GM19193 (cell line): ENCODE results near the gene PCDHGA10.
"Not testable (repeated sequence)": the region's sequence is repeated elsewhere in the genome, so short reads cannot be mapped to it uniquely, and the experiment has no call there.

Experiments used
- POLR2A ChIP-seq: IDR thresholded peaks from 4 replicates; pipeline ENCODE4 v1.6.1; 2011; ENCODE audit not compliant: insufficient read depth, insufficient read length; ENCODE audit errors: extremely low read depth

The PCDHGA10 gene

DNA sequence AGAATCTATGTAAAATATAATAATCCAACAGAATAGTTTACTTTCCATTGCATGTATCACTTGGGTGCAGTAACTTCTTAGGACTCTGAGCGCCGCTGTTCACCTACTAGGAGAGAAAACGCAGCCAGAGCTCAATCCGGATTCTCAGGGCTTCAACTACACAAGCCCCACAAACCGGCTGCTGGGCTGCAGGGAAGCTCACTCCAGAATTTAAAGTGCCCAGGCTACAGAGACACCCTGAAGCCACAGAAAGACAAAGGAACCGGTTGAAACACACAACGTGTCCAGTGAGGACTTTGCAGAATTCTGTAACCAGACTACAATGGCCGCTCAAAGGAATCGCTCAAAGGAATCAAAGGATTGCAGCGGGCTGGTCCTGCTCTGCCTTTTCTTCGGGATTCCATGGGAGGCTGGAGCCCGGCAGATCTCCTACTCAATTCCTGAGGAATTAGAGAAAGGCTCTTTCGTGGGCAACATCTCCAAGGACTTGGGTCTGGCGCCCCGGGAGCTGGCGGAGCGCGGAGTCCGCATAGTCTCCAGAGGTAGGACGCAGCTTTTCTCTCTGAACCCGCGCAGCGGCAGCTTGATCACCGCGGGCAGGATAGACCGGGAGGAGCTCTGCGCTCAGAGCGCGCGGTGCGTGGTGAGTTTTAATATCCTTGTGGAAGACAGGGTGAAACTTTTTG, at the start of gene PCDHGA10:
PCDHGA10 (plus strand) TSS at position 134 of the 686 bp plus-strand sequence; CDS start at position 323, 189 bp downstream.
- no peak for TF ChIP-seq POLR2A

DNA sequence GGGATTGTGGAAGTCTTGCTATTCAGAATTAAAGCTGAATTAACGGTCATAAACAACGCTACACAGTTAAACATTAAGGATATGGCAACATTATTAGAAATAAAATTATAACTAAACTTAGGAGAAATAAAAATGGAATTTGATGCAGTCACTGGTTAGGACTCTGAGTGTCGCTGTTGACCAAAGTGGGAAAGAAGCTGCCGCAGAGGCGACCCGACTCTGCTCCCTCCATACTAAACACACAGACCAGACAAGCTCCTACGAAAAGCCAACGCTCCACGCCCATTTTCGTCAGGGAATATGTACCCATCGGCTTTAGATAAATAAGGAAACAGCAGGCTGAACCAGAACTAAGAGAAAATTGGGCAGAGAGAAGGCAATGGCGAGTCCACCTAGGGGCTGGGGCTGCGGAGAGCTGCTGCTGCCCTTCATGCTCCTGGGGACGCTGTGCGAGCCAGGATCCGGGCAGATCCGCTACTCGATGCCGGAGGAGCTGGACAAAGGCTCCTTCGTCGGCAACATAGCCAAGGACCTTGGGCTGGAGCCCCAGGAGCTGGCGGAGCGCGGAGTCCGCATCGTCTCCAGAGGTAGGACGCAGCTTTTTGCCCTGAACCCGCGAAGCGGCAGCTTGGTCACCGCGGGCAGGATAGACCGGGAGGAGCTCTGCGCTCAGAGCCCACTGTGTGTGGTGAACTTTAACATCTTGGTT, 48.7 kb upstream of the PCDHGA10 start, which contains the start of gene PCDHGA5:
PCDHGA5 (plus strand) TSS at position 211 of the 709 bp plus-strand sequence; CDS start at position 380, 169 bp downstream.
- TF ChIP-seq POLR2A, result no peak

DNA sequence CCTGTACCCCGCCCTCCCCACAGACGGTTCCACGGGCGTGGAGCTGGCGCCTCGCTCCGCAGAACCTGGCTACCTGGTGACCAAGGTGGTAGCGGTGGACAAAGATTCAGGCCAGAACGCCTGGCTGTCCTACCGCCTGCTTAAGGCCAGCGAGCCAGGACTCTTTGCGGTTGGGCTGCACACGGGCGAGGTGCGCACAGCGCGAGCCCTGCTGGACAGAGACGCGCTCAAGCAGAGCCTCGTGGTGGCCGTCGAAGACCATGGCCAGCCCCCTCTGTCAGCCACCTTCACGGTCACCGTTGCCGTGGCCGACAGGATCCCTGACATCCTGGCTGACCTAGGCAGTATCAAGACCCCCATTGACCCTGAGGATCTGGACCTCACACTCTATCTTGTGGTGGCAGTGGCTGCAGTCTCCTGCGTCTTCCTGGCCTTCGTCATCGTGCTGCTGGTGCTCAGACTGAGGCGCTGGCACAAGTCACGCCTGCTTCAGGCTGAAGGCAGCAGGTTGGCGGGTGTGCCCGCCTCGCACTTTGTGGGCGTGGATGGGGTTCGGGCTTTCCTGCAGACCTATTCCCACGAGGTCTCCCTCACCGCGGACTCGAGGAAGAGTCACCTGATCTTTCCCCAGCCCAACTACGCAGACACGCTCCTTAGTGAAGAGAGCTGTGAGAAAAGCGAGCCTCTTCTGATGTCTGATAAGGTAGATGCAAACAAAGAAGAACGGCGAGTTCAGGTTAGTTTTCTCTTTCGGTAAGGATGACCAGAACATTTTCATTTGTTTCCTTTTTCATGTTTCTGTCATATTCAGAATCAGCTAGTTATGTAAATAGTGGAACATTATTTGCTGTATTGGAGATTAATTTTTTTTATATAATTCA, 46.5 kb upstream of the PCDHGA10 start:
- TF ChIP-seq POLR2A, result no peak

DNA sequence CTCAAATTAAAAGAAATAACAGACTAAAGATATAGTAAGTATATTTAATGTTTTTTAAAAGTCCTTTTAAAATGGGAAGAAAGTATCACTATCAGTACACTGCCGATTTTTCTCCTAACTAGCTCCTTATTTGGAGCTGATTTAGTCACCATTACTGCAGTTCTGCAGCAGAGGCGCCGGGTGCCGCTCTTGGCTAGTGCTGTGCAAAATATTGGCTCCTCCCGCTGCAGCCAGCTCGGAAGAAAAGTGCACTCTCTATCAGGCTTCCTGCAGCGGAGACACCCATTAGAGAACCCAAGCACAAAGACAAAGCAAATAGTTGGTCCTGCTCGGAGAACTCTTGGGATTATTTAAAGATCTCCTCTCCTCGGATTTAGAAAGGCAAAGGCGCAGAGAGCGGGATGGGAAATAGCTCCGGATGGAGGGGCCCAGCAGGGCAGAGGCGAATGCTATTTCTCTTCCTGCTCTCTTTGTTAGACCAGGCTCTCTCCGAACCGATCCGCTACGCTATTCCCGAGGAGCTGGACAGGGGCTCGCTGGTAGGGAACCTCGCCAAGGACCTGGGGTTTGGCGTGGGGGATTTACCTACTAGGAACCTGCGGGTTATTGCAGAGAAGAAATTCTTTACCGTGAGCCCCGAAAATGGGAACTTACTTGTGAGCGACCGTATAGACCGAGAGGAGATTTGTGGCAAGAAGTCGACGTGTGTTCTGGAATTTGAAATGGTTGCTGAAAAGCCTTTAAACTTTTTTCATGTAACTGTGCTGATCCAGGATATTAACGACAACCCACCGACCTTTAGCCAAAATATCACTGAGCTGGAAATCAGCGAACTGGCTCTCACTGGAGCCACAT, 42.6 kb upstream of the PCDHGA10 start, which contains the start of gene PCDHGB3:
PCDHGB3 (plus strand) TSS at position 249 of the 855 bp plus-strand sequence; CDS start at position 402, 153 bp downstream.
- TF ChIP-seq POLR2A, result no peak

DNA sequence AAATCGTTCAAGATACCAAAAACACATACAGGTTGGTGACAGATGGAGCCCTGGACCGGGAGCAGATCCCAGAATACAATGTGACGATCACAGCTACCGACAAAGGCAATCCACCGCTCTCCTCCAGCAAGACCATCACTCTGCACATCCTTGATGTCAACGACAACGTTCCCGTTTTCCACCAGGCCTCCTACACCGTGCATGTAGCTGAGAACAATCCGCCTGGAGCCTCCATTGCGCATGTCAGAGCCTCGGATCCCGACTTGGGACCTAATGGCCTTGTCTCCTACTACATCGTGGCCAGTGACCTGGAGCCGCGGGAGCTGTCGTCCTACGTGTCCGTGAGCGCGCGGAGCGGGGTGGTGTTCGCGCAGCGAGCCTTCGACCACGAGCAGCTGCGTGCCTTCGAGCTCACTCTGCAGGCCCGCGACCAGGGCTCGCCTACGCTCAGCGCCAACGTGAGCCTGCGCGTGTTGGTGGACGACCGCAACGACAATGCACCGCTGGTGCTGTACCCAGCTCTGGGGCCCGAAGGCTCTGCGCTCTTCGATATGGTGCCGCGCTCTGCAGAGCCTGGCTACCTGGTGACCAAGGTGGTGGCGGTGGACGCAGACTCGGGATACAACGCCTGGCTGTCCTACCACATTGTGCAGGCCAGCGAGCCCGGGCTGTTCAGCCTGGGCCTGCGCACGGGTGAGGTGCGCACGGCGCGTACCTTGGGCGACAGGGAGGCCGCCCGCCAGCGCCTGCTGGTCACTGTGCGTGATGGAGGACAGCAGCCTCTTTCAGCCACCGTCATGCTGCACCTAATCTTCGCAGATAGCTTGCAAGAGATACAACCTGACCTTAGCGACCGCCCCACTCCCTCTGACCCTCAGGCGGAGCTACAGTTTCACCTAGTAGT, 41.0 kb upstream of the PCDHGA10 start:
- TF ChIP-seq POLR2A, result no peak

DNA sequence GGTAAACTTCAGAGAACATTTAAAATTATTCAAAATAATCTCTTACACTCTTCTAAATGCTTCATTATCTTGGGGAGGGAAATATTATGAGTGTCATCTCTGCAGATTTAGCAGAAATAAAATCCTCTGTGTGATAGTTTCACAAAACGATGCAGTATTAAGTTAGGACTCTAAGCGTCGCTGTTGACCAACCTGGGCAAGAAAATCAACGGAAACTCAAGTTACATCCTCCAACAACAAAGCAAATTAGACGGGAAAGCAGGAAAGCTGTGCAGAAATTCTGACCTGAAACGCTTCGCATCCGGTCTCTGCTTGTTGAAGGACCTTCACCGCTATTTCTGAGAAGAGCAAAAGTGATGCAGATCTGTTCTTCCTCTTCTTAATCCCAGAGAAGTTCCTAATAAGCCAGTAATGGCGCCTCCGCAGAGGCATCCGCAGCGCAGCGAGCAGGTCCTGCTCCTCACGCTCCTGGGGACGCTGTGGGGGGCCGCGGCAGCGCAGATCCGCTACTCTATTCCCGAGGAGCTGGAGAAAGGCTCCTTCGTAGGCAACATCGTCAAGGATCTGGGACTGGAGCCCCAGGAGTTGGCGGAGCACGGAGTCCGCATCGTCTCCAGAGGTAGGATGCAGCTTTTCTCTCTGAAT, 39.0 kb upstream of the PCDHGA10 start, which contains the start of gene PCDHGA6:
PCDHGA6 (plus strand) TSS at position 219 of the 645 bp plus-strand sequence; CDS start at position 412, 193 bp downstream.
- TF ChIP-seq POLR2A, result no peak

DNA sequence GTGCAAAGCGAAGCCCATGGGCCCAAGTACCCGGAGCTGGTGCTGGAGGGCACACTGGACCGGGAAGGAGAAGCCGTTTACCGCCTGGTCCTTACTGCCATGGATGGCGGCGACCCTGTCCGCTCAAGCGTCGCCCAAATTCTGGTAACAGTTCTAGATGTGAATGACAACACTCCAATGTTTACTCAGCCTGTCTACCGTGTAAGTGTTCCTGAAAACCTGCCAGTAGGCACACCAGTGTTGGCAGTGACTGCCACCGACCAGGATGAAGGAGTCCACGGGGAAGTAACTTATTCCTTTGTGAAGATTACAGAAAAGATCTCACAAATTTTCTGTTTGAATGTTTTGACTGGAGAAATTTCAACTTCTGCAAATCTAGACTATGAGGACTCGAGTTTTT, 38.2 kb upstream of the PCDHGA10 start:
- no peak for TF ChIP-seq POLR2A

DNA sequence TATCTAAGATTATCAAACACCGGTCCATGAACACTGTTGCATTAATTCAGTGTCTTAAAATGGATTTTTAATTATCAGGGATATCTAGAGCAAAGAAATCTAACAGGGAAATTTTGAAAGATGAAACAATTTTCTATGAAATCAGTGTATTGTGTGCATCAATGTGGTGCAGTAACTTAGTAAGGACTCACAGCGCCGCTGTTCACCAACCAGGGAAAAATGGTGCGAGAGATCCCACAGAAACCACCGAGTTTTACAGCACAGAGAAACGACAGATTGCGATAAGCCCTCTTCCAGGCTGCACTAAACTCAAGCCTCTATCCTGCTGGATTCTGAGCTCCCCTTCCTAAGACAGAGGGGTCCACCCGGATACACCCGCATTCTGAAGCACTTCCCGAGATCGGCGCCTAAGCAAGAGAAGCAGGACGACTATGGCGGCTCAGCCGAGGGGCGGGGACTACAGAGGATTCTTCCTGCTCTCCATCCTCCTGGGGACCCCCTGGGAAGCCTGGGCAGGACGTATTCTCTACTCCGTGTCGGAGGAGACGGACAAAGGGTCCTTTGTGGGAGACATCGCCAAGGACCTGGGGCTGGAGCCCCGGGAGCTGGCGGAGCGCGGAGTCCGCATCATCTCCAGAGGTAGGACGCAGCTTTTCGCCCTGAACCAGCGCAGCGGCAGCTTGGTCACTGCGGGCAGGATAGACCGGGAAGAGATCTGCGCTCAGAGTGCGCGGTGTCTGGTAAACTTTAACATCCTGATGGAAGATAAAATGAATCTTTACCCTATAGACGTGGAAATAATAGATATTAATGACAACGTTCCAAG, 30.1 kb upstream of the PCDHGA10 start, which contains the start of gene PCDHGA7:
PCDHGA7 (plus strand) TSS at position 274 of the 826 bp plus-strand sequence; CDS start at position 432, 158 bp downstream.
- TF ChIP-seq POLR2A, result no peak

DNA sequence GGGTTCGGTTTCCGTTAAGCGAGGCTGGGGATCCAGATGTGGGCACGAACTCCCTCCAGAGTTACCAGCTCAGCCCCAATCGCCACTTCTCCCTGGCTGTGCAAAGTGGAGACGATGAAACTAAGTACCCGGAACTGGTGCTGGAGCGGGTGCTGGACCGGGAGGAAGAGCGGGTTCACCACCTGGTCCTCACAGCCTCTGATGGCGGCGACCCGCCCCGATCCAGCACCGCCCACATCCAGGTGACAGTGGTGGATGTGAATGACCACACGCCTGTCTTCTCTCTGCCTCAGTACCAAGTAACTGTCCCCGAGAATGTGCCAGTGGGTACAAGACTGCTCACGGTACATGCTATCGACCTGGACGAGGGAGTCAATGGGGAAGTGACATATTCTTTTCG, 29.4 kb upstream of the PCDHGA10 start:
- no peak for TF ChIP-seq POLR2A

DNA sequence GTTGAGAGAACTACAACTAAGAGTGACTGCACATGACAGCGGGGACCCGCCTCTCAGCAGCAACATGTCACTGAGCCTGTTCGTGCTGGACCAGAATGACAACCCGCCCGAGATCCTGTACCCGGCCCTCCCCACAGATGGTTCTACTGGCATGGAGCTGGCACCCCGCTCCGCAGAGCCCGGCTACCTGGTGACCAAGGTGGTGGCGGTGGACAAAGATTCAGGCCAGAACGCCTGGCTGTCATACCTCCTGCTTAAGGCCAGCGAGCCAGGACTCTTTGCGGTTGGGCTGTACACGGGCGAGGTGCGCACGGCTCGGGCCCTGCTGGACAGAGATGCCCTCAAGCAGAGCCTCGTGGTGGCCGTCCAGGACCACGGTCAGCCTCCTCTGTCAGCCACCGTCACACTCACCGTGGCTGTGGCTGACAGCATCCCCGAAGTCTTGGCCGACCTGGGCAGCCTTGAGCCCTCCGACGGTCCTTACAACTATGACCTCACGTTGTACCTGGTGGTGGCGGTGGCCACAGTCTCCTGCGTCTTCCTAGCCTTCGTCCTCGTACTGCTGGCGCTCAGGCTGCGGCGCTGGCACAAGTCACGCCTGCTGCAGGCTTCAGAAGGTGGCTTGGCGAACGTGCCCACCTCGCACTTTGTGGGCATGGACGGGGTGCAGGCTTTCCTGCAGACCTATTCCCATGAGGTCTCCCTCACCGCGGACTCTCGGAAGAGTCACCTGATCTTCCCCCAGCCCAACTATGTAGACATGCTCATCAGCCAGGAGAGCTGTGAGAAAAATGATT, 28.1 kb upstream of the PCDHGA10 start:
- TF ChIP-seq POLR2A, result no peak

DNA sequence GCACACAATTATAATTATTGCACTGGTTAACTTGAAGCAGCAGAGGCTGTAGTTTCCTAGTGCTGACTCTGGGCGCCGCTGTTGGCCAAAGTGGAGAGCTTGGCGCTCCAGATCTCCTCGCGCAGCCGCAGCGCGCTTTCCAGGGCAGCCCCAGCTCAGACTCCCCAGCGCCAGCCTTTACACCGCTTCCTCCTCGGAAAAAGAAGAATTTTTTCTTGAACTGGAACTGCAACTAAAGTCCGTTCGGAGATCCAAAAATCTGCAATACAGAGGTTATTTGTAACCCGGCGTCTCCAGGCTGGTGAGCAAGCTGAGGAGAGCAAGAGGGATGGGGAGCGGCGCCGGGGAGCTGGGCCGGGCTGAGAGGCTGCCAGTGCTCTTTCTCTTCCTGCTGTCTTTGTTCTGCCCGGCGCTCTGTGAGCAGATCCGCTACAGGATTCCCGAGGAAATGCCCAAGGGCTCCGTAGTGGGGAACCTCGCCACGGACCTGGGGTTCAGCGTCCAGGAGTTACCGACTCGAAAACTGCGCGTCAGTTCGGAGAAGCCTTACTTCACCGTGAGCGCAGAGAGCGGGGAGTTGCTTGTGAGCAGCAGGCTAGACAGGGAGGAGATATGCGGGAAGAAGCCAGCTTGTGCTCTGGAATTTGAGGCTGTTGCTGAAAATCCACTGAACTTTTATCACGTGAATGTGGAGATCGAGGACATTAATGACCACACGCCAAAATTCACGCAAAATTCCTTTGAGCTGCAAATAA, 25.1 kb upstream of the PCDHGA10 start, which contains the start of gene PCDHGB4:
PCDHGB4 (plus strand) TSS at position 142 of the 755 bp plus-strand sequence; CDS start at position 329, 187 bp downstream.
- TF ChIP-seq POLR2A, result not testable (repeated sequence)
